GM12873 (cell line): ENCODE results near the gene BSND.

Experiments used
- CTCF ChIP-seq: IDR thresholded peaks from 2 replicates; pipeline ENCODE4 v1.5.1; 2012; ENCODE audit warnings: low read depth, mild to moderate bottlenecking, moderate library complexity, low read length, control low read depth; ENCODE audit not compliant: insufficient read depth; ENCODE audit errors: missing control alignments

The BSND gene

GRCh38 chr1:55052221-55053142 lies 53.7 kb downstream of the BSND start:
- TF ChIP-seq CTCF: no peak

GRCh38 chr1:55053265-55053954 lies 54.7 kb downstream of the BSND start:
- TF ChIP-seq CTCF: no peak

GRCh38 chr1:55054396-55054795 lies 55.7 kb downstream of the BSND start:
- no peak for TF ChIP-seq CTCF

GRCh38 chr1:55055084-55055882 lies 56.5 kb downstream of the BSND start:
- TF ChIP-seq CTCF: no peak

- no peak for TF ChIP-seq CTCF
Measured at GRCh38 chr1:55055951-55056631, 57.4 kb downstream of the BSND start.

GRCh38 chr1:55056632-55056992 lies 57.9 kb downstream of the BSND start:
- TF ChIP-seq CTCF: no peak
